Measurements from ENCODE around the gene CAPN1.
"Not testable (repeated sequence)": the region's sequence is repeated elsewhere in the genome, so short reads cannot be mapped to it uniquely, and the experiment has no call there.

The CAPN1 gene

DNA sequence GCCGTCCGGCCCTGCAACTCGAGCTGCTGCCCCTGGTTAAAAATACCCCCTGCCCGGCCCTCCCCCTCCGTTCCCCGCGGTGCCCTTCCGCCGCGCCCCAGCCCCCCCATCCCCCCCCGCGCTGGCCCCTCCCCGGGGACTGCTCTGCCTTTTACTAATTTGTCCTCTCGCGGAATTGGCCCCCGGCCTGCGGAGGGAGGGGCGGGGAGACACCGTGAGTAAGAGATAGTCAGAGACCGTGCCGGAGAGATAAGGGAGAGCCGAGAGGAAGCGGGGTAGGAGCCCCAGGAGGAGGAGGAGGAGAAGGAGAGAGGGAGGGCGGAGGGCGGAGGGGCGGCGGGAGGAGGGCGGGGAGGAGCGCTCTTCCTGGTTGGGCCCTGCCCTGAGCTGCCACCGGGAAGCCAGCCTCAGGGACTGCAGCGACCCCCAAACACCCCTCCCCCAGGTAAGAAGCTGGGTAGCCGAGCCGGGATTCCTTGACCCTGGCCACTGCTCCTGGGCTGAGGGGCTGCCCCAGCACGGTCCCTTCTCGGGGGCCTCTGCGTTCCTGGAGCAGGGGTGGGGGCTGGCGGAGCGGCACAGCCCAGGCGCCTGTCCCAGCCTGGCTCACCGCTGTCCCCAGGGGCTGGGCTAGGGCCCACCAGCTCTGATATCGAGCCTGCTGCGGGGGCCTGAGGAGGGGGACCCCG is at the start of gene CAPN1:
TSS of gene CAPN1 (plus strand) at position 360 of the 689 bp plus-strand sequence. CDS start 774 bp downstream, outside the sequence.
- DNase-seq (ENCODE audit: low spot score): peak; percentile 53

DNA sequence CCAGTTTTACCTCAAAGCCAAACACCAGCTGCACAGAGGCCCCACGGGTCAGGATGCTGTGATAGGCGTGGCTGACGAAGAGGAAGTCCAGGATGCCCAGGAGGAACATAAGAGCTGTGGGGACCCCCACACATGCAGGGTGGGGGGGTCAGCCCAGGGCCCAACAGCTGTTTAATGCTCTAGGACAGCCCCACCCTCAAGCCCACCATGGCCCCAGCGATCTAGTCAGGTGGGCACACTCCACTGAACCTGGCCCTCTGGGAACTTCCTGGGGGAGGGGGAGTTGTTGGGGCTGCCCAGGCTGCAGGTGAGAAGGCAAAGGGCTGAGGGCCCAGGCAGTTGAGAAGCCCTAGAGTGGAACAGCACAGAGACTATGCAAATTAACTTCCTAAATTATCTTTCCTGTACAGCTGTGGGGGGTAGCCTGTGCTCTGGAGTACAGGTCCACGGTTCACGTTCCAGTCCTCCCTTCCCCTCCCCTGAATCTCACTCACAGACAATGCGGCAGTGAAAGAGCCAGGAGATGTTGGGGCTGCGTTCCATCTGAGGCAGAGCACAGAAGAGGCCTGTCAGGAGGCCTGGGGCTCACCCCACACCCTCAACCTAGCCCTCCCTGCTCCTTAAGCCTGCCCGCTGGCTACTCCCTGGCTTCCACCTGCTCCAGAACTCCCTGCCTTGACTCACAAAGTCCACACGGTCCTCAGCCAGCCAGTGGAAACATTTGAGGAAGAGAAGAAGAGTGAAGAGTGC is 49.3 kb upstream of the CAPN1 start:
- DNase-seq (ENCODE audit: low spot score): no peak

DNA sequence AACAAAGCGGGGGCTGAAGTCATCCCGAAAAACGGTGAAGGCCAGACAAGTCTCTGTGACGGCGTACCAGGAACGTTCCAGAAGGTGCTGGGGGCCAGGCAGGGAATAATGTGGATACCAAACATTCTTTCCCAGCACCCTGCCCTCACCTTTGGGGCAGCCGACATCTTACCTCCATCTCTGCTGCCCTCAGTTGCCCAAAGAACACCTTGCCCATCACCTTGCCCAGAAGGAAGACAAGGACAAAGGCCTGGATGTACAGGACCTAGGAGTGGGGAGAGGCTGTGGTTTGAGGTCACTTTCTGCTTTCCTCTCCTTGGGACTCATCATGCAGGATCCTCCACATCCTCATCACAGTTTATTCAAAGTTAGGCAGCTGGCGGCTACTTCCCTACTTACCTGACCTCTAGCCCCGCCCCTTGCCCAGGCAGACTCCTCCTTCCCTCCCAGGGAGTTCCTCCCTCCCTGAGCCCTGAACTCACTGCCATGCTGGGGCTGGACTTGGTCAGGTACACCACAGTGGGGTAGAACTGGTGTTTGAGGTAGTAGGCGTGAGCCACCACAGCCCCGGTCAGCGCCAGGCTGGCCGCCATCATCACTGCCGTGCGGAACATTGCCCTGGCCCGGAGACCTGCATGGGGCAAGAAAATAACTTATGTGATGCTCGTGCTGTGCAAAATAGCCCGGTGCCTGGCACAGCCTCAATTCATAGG is 48.6 kb upstream of the CAPN1 start:
- DNase-seq (ENCODE audit: low spot score): no peak

GRCh38 chr11:65133724-65134123 is 48.0 kb upstream of the CAPN1 start:
- no peak for DNase-seq (ENCODE audit: low spot score)

DNA sequence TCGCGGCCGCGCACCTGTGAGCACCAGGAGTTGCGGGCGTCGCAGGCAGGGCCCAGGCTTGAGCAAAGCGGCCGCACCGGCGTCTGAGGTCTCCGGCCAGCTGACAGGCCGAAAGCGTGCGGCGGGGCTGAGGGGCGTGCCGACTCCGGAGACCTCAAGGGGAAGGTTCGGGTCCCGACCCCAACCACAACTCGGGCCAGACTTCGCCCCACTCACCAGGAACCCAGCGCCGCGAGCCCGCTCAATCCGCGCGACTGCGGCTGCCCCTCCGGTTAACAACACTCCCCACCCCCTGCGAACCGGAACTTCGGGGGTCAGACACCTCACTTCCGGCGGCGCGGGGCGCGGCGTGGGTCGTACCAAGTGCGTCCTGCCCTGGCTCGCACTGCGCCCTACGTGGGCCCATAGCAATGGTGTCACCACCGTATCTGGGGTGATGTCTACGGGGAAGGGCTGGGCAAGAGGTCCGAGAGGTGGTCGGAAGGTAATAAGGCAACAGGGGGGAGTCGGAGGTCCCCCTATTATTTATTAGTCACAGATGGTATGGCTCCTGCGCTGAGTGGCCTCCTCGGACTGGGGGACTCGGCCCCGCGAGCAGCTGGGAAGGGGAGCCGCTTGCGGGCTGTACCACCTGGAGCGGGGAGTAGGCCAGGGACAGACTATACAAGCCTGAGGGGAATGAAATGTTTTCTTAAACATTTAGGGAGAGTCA is 47.3 kb upstream of the CAPN1 start, which contains the start of gene SYVN1:
TSS of gene SYVN1 (minus strand) at position 280 of the 712 bp plus-strand sequence. CDS start 918 bp downstream, outside the sequence.
- peak; percentile 91 for DNase-seq (ENCODE audit: low spot score)

GRCh38 chr11:65134952-65135632 is 46.6 kb upstream of the CAPN1 start:
- peak; percentile 91 for DNase-seq (ENCODE audit: low spot score)

- DNase-seq (ENCODE audit: low spot score): no peak
Measured at GRCh38 chr11:65135633-65136145, 46.0 kb upstream of the CAPN1 start.

DNA sequence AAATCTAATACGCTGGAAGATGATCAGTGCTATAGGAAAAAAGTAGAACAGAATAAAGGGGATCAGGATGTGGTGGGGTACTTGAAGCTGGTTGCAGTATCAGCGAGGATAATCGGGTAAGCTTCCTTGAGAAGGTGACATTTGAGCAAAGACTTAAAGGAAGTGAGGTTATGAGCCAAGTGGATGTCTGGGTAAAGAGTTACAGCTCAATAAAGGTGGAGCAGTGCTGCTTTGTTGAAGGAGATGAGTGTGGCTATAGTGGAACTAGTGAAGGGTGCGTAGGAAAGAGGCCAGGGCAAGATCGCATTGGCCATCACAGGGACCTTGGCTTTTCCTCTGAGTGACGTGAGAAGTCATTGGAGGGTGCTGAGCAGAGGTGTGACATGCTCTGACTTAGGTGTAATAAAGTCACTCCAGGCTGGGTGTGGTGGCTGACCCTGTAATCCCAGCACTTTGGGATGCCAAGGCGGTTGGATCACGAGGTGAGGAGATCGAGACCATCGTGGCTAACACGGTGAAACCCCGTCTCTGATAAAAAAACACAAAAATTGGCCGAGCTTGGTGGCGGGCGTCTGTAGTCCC is 45.1 kb upstream of the CAPN1 start:
- no peak for DNase-seq (ENCODE audit: low spot score)

DNA sequence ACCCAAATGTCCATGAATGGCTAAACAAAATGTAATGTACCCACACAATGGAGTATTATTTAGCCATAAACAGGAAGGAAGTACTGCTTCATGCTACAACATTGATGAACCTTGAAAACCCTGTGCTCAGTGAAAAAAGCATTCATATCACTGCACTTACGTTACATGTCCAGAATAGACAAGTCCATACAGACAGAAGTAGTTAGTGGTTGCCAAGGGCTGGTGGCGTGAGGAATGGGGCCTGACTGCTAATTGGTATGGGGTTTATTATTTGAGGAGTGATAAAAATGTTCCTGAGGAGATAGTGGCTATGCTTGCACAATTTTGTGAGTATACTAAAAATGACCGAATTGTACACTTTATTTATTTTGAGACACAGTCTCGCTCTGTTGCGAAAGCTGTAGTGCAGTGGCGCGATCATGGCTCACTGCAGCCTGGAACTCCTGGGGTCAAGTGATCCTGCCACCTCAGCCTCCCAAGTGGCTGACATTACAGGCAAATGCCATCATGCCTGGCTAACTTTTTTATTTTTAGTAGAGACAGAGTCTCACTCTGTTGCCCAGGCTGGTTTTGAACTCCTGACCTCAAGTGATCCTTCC is 39.7 kb upstream of the CAPN1 start:
- DNase-seq (ENCODE audit: low spot score): no peak

- DNase-seq (ENCODE audit: low spot score): no peak
Measured at GRCh38 chr11:65147352-65148075, 34.2 kb upstream of the CAPN1 start.

GRCh38 chr11:65148657-65149056 is 33.1 kb upstream of the CAPN1 start:
- no peak for DNase-seq (ENCODE audit: low spot score)

- DNase-seq (ENCODE audit: low spot score): not testable (repeated sequence)
Measured at GRCh38 chr11:65150131-65150508, 31.6 kb upstream of the CAPN1 start.

- peak; percentile 27 for DNase-seq (ENCODE audit: low spot score)
Measured at GRCh38 chr11:65150509-65151299, 31.0 kb upstream of the CAPN1 start.

- no peak for DNase-seq (ENCODE audit: low spot score)
Measured at GRCh38 chr11:65151331-65151899, 30.3 kb upstream of the CAPN1 start.

DNA sequence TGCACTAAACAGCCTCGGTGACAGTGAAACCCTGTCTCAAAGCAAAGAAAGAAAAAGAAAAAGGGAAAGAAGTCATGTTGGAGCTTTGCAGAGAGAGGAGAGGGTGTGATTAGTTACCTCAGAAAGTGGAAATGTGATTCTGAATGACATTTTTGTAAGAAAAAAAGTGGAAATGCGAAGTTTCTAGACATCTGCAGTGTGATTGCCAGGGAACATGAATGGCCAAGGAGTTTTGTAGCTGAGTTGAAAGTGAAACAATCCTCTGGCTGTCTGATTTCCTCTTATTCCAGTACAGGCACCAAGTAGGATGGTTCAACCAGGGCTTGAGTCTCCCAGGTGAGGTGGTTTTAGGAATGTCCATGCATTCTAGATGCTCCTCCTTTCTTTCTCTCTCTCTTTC is 29.6 kb upstream of the CAPN1 start:
- no peak for DNase-seq (ENCODE audit: low spot score)

GRCh38 chr11:65156256-65156655 is 25.5 kb upstream of the CAPN1 start:
- no peak for DNase-seq (ENCODE audit: low spot score)

DNA sequence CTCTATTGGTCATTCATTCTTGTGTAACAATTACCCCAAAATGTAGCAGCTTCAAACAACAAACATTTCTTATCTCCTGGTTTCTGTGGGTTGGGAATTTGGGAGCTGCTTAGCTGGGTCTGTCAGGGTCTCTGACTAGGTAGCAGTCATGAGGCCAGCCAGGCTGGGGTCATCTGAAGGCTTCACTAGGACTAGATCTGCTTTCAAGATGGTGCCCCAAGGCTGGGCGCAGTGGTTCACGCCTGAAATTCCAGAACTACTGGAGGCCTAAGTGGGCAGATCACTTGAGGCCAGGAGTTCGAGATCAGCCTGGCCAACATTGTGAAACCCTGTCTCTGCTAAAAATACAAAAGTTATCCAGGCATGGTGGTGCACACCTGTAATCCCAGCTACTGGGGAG is 24.8 kb upstream of the CAPN1 start:
- DNase-seq (ENCODE audit: low spot score): no peak

DNA sequence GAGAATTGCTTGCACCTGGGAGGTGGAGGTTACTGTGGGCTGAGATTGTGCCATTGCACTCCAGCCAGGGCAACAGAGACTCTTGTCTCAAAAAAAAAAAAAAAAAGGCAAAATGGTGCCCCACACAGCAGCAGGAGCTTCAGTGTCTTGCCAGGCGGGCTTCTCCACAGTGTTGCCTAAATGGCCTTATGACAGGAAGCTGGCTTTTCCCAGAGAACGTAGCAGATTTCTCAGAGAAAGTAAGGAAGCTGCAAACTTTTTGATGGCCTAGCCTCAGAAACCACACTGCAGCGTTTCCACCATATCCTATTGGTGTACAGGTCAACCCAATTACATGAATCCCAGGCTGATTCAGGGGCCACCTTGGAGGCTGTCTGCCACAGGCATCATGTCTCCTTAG is 24.4 kb upstream of the CAPN1 start:
- no peak for DNase-seq (ENCODE audit: low spot score)

DNA sequence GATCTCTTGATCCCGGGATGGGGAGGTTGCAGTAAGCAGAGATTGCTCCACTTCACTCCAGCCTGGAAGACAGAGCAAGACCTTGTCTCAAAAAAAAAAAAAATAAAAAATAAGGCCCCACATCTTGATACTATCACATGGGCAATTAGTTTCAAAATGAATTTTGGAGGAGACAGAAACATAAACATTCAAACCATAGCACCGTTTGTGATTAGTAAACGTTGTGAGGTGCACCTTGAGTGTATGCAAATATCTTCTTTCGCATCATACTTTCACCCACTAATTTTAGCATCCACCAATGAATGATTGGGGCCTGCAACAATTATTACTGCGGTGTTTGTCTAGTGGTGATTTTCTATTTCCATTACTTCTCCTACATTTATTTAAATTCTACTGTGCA is 22.7 kb upstream of the CAPN1 start:
- DNase-seq (ENCODE audit: low spot score): no peak
